ENCODE results near the gene ANKRD44. TPM values are rescaled to one million over a fixed set of nuclear protein-coding genes. Genes with fewer than 3 reads are reported as not detected.

The ANKRD44 gene
- total RNA-seq, 4 donors from 2014 or later: 1.8 to 6.3 (median 3.0) TPM

DNA sequence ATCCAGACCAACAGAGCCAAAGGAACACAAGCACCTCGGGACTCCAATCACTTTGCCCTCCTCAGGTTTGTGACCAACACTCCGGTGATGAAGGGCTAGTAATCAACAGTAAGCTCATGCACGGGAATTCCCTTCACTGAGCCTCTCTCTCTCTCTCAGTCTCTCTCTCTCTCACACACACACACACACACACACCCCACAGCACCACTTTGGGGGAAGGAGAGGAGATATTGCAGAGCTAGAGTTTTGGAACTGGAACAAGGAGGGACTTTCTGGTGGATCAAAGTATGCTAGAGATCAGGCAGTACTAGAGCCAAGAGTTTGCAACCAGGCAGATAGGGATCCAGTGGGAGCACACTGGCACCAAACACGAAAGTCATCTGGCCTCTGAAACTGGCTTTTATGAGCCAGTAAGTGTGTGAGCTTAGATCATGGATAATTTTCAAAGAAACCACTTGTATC lies 98.7 kb downstream of the ANKRD44 start:
- no peak for TF ChIP-seq POLR2A (IDR thresholded peaks at IDR 0.05)
- TF ChIP-seq, protein P1, sequence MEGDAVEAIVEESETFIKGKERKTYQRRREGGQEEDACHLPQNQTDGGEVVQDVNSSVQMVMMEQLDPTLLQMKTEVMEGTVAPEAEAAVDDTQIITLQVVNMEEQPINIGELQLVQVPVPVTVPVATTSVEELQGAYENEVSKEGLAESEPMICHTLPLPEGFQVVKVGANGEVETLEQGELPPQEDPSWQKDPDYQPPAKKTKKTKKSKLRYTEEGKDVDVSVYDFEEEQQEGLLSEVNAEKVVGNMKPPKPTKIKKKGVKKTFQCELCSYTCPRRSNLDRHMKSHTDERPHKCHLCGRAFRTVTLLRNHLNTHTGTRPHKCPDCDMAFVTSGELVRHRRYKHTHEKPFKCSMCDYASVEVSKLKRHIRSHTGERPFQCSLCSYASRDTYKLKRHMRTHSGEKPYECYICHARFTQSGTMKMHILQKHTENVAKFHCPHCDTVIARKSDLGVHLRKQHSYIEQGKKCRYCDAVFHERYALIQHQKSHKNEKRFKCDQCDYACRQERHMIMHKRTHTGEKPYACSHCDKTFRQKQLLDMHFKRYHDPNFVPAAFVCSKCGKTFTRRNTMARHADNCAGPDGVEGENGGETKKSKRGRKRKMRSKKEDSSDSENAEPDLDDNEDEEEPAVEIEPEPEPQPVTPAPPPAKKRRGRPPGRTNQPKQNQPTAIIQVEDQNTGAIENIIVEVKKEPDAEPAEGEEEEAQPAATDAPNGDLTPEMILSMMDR (IDR thresholded peaks at IDR 0.05 in 4 of 5, conservative IDR thresholded peaks at IDR 0.05 in 1 of 5): no peak
- Histone ChIP-seq H3K4me1 (peaks cover 3 to 10% of the 10 kb centered on the region in 2 donors), H3K27me3 (no peaks in the 10 kb centered on the region), H3K27ac (no peak overlapping the region), H3K4me3 (no peak overlapping the region), H3K36me3 (no peaks in the 10 kb centered on the region), H3K9me3 (no peaks in the 10 kb centered on the region)
- no peak for DNase-seq
- ATAC-seq: no peak
- intact Hi-C loops (cut with DNase I; ENCODE audit: low total_unique reads): no loop called here
- in situ Hi-C loops (cut with MboI; ENCODE audit: low sequenced_read_pairs in 4 of 4): no loop called here

DNA sequence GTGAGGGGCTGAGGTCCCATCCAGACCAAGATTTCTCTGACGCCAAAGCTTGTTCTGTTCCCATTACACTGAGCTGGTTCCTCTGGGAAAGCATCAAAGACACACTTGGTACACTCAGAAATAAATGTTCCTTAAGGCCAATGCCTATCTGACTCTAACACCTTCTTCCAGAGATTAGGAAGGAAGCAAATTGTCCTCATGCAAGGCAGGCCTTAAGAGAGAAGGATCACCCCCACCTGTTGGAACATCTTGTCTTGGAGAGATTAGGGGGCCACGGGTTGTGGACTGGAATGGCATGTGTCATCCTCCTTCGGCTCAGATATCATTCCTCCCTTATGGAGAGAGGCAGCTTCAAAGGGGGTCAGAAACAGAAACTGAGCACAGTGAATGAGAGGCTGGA lies 100.2 kb downstream of the ANKRD44 start:
- DNase-seq (no peak), ATAC-seq (no peak)
- Histone ChIP-seq H3K27ac (no peak overlapping the region), H3K4me3 (no peak overlapping the region), H3K36me3 (no peaks in the 10 kb centered on the region), H3K27me3 (no peaks in the 10 kb centered on the region), H3K4me1 (peaks cover 3 to 5% of the 10 kb centered on the region in 2 donors), H3K9me3 (no peaks in the 10 kb centered on the region)
- in situ Hi-C loops (cut with MboI; ENCODE audit: low sequenced_read_pairs in 4 of 4) (no loop called here), intact Hi-C loops (cut with DNase I; ENCODE audit: low total_unique reads) (no loop called here)
- TF ChIP-seq, protein P1 (IDR thresholded peaks at IDR 0.05 in 4 of 5, conservative IDR thresholded peaks at IDR 0.05 in 1 of 5): no peak
- no peak for TF ChIP-seq POLR2A (IDR thresholded peaks at IDR 0.05)

DNA sequence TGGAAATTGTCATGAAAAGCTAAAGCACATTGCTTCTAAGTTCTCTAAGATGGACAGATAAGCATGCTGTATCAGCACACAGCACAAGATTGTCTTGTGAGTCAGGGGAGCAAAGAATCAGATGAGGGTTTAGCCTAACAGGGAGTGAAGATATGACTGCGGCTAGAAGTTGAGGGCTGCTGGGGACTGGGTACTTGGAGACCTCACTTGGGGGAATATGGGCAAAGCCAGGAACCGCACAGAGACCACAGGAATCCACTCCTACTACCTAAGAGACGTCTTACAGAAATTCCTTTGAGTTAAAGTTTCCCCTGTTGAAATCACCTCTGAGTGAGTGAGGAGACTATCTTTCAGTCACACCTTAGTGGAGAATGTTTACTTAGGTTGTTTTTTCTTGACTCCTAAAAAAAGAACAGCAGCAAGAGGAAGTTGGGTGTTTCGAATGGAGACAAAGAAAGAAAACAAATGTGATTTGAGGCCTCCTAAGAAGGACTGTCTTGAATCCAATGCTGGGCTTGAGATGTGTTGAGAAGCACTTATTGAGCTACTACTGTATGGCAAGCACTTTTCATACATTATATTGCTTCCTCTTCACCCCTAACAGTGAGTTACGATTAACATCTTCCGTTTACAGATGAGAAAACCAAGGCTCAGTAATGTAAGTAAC lies 100.7 kb downstream of the ANKRD44 start:
- Histone ChIP-seq H3K4me3 (no peak overlapping the region), H3K27me3 (no peaks in the 10 kb centered on the region), H3K4me1 (peaks cover 4 to 5% of the 10 kb centered on the region in 2 donors), H3K9me3 (no peaks in the 10 kb centered on the region), H3K27ac (no peak overlapping the region), H3K36me3 (no peaks in the 10 kb centered on the region)
- ATAC-seq (no peak), DNase-seq (no peak)
- TF ChIP-seq POLR2A (IDR thresholded peaks at IDR 0.05): no peak
- TF ChIP-seq, protein P1 (IDR thresholded peaks at IDR 0.05 in 4 of 5, conservative IDR thresholded peaks at IDR 0.05 in 1 of 5): no peak
- in situ Hi-C loops (cut with MboI; ENCODE audit: low sequenced_read_pairs in 4 of 4) (no loop called here), intact Hi-C loops (cut with DNase I; ENCODE audit: low total_unique reads) (no loop called here)

DNA sequence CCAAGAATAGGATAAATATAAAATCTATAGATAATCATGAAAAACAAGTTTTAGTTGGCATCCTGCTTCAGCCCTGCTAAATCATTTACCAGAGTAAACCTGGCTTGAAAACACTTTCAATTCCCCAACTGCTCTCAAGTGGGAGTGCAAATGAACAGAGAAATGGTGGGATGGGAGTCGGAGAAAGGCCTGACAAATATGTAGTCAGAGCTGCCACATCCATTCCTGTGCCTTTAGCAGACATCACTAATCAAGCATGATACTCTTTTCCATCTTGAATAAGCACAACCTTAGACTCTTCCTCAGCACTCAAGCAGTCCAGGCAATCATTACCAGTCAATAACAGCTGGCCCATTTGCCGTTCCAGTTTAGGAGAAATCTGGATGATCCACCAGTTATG lies 101.3 kb downstream of the ANKRD44 start:
- no peaks in the 10 kb centered on the region for H3K9me3 ChIP-seq
- no peaks in the 10 kb centered on the region for H3K27me3 ChIP-seq
- no peak overlapping the region for H3K4me3 ChIP-seq
- no peak overlapping the region for H3K27ac ChIP-seq
- ATAC-seq: no peak
- intact Hi-C loops (cut with DNase I; ENCODE audit: low total_unique reads): no loop called here
- H3K36me3 ChIP-seq: no peaks in the 10 kb centered on the region
- DNase-seq: no peak
- TF ChIP-seq, protein P1 (IDR thresholded peaks at IDR 0.05 in 4 of 5, conservative IDR thresholded peaks at IDR 0.05 in 1 of 5): no peak
- no peak for TF ChIP-seq POLR2A (IDR thresholded peaks at IDR 0.05)
- H3K4me1 ChIP-seq: peaks cover 5 to 10% of the 10 kb centered on the region in 2 donors
- in situ Hi-C loops (cut with MboI; ENCODE audit: low sequenced_read_pairs in 4 of 4): no loop called here

DNA sequence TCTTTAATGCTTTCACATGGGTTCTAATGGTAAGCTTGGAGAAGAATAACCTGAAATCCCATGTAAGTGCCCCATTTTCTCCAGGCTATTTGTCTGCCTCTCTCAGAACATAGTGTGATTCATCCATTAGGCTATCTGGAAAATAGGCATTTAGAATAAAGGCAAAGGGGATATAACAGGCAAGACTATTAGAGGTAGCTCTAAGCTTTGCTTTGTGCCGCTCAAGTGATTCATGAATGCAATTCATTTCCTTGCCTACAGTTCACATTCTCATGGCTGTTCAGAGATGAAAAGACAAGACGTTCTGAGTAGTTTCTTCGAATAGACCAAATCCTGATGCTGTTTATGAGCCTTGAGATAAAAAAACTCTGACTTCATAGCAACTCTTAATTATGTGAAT lies 101.7 kb downstream of the ANKRD44 start:
- no peaks in the 10 kb centered on the region for H3K36me3 ChIP-seq
- H3K27ac ChIP-seq: no peak overlapping the region
- no peak for TF ChIP-seq POLR2A (IDR thresholded peaks at IDR 0.05)
- TF ChIP-seq, protein P1 (IDR thresholded peaks at IDR 0.05 in 4 of 5, conservative IDR thresholded peaks at IDR 0.05 in 1 of 5): no peak
- H3K4me1 ChIP-seq: peaks cover 5 to 10% of the 10 kb centered on the region in 2 donors
- no peak overlapping the region for H3K4me3 ChIP-seq
- DNase-seq: no peak
- no peaks in the 10 kb centered on the region for H3K27me3 ChIP-seq
- no peak for ATAC-seq
- in situ Hi-C loops (cut with MboI; ENCODE audit: low sequenced_read_pairs in 4 of 4): no loop called here
- intact Hi-C loops (cut with DNase I; ENCODE audit: low total_unique reads): no loop called here
- H3K9me3 ChIP-seq: no peaks in the 10 kb centered on the region

Measured in gastrocnemius medialis (tissue), 4 donors.